Measurements from ENCODE around the gene HOOK2.

GRCh38 chr19:12790628-12791344 is 15.4 kb upstream of the HOOK2 start:
- no peak for TF ChIP-seq ZFP3 (tag by site-specific recombination; IDR thresholded peaks at IDR 0.05; ENCODE audit: low read depth)
- TF ChIP-seq CTCF (tag by site-specific recombination; IDR thresholded peaks at IDR 0.05), result no peak
- TF ChIP-seq ZNF654 (tag by site-specific recombination; IDR thresholded peaks at IDR 0.05; ENCODE audit: low read depth), result no peak
- TF ChIP-seq ZNF585B (tag by site-specific recombination; IDR thresholded peaks at IDR 0.05), result no peak
- TF ChIP-seq, protein P1, sequence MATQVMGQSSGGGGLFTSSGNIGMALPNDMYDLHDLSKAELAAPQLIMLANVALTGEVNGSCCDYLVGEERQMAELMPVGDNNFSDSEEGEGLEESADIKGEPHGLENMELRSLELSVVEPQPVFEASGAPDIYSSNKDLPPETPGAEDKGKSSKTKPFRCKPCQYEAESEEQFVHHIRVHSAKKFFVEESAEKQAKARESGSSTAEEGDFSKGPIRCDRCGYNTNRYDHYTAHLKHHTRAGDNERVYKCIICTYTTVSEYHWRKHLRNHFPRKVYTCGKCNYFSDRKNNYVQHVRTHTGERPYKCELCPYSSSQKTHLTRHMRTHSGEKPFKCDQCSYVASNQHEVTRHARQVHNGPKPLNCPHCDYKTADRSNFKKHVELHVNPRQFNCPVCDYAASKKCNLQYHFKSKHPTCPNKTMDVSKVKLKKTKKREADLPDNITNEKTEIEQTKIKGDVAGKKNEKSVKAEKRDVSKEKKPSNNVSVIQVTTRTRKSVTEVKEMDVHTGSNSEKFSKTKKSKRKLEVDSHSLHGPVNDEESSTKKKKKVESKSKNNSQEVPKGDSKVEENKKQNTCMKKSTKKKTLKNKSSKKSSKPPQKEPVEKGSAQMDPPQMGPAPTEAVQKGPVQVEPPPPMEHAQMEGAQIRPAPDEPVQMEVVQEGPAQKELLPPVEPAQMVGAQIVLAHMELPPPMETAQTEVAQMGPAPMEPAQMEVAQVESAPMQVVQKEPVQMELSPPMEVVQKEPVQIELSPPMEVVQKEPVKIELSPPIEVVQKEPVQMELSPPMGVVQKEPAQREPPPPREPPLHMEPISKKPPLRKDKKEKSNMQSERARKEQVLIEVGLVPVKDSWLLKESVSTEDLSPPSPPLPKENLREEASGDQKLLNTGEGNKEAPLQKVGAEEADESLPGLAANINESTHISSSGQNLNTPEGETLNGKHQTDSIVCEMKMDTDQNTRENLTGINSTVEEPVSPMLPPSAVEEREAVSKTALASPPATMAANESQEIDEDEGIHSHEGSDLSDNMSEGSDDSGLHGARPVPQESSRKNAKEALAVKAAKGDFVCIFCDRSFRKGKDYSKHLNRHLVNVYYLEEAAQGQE (tag by site-specific recombination; IDR thresholded peaks at IDR 0.05), result no peak
- TF ChIP-seq ZNF24 (tag by site-specific recombination; IDR thresholded peaks at IDR 0.05), result no peak
- no peak for TF ChIP-seq ZNF174 (tag by site-specific recombination; IDR thresholded peaks at IDR 0.05)
- TF ChIP-seq ZNF23 (tag by site-specific recombination; IDR thresholded peaks at IDR 0.05; ENCODE audit: borderline replicate concordance), result no peak
- no peak for TF ChIP-seq ZNF140 (tag by site-specific recombination; IDR thresholded peaks at IDR 0.05)
- TF ChIP-seq ZNF548 (tag by site-specific recombination; IDR thresholded peaks at IDR 0.05), result no peak
- no peak for TF ChIP-seq ZNF549 (tag by site-specific recombination; IDR thresholded peaks at IDR 0.05)
- TF ChIP-seq ZBTB49 (tag by site-specific recombination; IDR thresholded peaks at IDR 0.05; ENCODE audit: low read depth), result no peak

All from HEK293 (cell line).